ENCODE data around the gene ZKSCAN4.

Gene ZKSCAN4

DNA sequence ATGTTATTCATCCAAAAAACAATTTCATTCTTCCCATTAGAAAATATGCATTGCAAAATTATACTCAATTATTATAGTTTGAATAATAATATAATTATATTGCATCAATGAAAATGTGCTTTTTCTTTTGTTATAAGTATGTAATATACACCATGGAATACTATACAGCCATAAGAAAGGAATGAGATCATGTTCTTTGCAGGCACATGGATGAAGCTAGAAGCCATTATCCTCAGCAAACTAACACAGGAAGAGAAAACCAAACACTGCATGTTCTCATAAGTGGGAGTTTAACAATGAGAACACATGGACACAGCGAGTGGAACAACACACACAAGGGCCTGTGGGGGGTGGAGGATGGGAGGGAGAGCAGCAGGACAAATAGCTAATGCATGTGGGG is 5.0 kb upstream of the ZKSCAN4 start:
- DNase-seq, result no peak
- in situ Hi-C loops (cut with HindIII; ENCODE audit: low pct_ligation_motif_present, low pct_unique_long_range_greater_than_20kb, low sequenced_read_pairs), result no loop called here

DNA sequence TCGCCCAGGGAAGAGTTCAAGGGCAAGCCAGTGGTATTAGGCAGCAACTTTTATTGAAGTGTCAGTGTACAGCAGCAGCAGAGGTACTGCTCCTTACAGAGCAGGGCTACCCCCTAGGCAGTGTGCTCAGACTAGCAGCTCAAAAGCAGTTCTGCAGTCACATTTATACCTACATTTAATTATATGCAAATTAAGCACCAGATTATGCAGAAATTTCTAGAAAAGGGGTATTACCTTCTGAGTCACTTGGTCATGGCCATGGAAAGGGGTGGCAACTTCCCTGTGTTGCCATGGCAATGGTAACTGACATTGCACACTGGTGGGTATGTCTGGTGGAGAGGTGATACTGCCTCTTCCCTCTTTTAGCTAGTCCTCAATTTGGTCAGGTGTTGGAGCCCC is 2.1 kb upstream of the ZKSCAN4 start:
- in situ Hi-C loops (cut with HindIII; ENCODE audit: low pct_ligation_motif_present, low pct_unique_long_range_greater_than_20kb, low sequenced_read_pairs), result no loop called here
- no peak for DNase-seq

- in situ Hi-C loops (cut with HindIII; ENCODE audit: low pct_ligation_motif_present, low pct_unique_long_range_greater_than_20kb, low sequenced_read_pairs), result no loop called here
- peak; percentile 15 for DNase-seq
Observed at GRCh38 chr6:28251661-28252008, 434 bp downstream of the ZKSCAN4 start.

GRCh38 chr6:28250747-28251146 is 1.3 kb downstream of the ZKSCAN4 start:
- DNase-seq, result no peak
- in situ Hi-C loops (cut with HindIII; ENCODE audit: low pct_ligation_motif_present, low pct_unique_long_range_greater_than_20kb, low sequenced_read_pairs), result no loop called here

DNA sequence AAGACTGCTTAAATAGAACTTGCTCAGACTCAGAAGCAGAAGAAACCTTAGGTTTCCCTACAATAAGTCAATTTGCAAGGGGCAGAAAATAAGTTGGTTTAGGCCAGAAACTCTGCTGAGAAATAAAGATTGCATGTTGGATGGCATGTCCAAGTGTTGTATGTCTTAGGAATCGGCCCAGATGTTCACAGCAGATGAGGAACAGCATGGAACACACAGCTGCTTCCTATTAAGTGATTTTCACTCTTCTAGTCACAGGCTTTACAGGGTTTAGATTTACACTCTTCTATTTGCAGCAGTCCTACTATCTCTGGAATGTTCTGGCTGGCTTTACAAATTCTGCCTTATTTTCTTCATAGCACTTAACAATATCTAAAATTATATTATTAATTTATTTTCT is 3.2 kb downstream of the ZKSCAN4 start:
- DNase-seq, result no peak
- in situ Hi-C loops (cut with HindIII; ENCODE audit: low pct_ligation_motif_present, low pct_unique_long_range_greater_than_20kb, low sequenced_read_pairs), result no loop called here

- in situ Hi-C loops (cut with HindIII; ENCODE audit: low pct_ligation_motif_present, low pct_unique_long_range_greater_than_20kb, low sequenced_read_pairs), result no loop called here
- DNase-seq, result no peak
Observed at GRCh38 chr6:28245206-28245941, 6.7 kb downstream of the ZKSCAN4 start.

DNA sequence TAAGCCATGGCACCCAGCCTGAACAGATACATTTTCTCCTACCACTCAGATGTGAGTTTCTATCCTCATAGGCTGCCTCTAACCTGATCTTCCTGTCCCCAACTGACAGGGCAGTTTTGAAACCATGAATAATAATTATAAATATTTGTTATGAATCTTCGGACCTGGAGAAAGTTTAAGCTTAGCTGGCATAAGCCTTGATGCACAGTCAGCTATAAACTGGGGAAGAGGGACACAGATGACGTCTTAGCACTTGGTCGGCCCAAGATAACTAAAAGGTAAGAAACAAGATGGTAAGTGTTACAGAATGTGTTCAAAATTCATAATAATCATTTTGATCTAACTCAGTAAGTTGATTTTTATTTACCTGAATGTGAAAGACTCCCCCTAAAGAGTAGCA is 8.1 kb downstream of the ZKSCAN4 start:
- DNase-seq, result no peak
- in situ Hi-C loops (cut with HindIII; ENCODE audit: low pct_ligation_motif_present, low pct_unique_long_range_greater_than_20kb, low sequenced_read_pairs), result no loop called here

DNA sequence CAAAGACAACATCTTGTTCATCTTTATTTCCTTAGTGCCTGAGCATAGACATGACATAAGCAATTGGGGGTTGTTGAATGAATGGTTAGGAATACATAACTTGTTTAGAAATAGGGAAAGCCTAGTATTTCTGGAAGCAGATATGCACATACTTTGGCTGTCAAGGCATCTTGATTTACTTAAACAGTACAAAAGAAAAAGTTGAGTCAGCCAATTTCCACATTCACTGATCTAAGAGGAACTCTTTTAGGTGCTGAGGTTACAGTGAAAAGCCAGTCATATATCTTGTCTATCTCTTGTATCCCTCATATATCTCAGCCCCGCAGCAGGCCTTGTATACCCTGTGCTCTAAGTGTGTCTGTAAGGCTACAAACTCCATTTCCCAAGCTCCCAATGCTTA is 11.6 kb downstream of the ZKSCAN4 start:
- DNase-seq, result no peak
- in situ Hi-C loops (cut with HindIII; ENCODE audit: low pct_ligation_motif_present, low pct_unique_long_range_greater_than_20kb, low sequenced_read_pairs), result no loop called here

DNA sequence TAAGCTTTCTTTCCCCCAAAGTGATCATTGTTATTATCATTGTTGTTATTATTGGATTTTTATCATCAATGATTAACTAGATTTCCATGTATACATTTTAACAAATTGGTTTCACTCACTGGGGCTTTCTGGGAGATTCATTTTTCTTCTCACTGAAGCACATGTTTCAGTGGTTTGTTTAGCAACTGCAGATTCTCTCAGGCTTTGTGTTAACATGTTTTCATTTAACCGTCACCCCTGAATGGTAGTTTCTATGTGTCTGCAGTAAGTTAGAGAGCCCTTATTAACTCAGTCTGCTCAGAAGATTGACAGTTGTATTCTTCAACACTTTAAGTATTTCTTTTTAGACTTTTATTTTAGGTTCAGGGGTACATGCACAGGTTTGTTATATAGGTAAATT is 12.4 kb downstream of the ZKSCAN4 start:
- no peak for DNase-seq
- in situ Hi-C loops (cut with HindIII; ENCODE audit: low pct_ligation_motif_present, low pct_unique_long_range_greater_than_20kb, low sequenced_read_pairs), result no loop called here

GRCh38 chr6:28235912-28236452 is 16.1 kb downstream of the ZKSCAN4 start:
- in situ Hi-C loops (cut with HindIII; ENCODE audit: low pct_ligation_motif_present, low pct_unique_long_range_greater_than_20kb, low sequenced_read_pairs), result no loop called here

DNA sequence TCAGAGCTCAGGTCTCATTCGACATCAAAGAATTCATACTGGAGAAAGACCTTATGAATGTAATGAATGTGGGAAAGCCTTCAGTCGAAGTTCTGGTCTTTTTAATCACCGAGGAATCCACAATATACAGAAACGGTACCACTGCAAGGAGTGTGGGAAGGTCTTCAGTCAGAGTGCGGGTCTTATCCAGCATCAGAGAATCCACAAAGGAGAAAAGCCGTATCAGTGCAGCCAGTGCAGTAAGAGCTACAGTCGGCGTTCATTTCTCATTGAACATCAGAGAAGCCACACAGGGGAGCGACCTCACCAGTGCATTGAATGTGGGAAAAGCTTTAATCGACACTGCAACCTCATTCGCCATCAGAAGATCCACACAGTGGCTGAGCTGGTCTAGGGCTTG is 19.3 kb downstream of the ZKSCAN4 start:
- no peak for DNase-seq
- in situ Hi-C loops (cut with HindIII; ENCODE audit: low pct_ligation_motif_present, low pct_unique_long_range_greater_than_20kb, low sequenced_read_pairs), result no loop called here

More at GRCh38 chr6:28235912-28236452, 16.1 kb downstream of the ZKSCAN4 start:
- DNase-seq, result no peak

GRCh38 chr6:28226460-28226859 is 25.6 kb downstream of the ZKSCAN4 start:
- DNase-seq, result no peak
- in situ Hi-C loops (cut with HindIII; ENCODE audit: low pct_ligation_motif_present, low pct_unique_long_range_greater_than_20kb, low sequenced_read_pairs), result no loop called here

DNA sequence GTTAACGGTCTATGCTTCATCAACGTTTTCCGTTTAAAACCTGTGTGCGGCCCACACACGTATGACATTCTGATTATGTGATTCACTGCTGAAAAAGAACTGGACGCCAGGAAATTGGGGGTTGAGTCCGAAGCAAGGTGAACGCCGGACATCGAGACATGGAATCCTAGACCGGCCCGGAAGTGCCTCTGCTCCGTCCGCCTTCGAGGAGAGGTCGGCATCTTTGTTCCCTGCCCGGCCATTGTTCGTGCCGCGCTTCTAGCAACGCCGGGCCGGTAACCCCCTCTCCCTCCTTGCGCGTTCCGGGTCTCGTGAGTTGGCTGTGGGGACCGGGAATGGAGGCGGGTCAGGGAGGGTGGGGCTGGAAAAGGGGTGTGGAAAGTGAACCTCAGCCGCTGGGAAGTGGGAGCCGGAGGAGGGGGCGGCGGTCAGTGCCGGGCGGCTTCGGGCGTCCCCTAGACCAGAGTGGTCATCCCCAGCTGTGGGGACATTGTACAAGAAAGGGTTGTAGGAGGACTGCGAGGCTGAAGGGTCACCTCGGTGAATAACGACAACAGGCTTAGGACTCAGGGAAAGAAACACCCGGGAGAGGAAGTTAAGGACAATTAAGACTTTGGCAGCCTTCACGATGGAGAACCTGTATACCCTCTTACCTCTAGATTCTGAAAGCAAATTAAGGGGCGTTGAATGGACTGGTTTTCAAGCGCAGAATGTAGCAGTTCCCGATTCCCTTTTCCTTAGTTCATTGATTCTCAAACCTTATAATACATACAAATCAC is 26.8 kb downstream of the ZKSCAN4 start, which contains the start of gene ZSCAN9:
Gene ZSCAN9, plus strand, starts transcription at position 220 of the 779 bp plus-strand sequence. CDS start 1,810 bp downstream, outside the sequence.
- DNase-seq, result peak; percentile 84
- in situ Hi-C loops (cut with HindIII; ENCODE audit: low pct_ligation_motif_present, low pct_unique_long_range_greater_than_20kb, low sequenced_read_pairs), result no loop called here

GRCh38 chr6:28224131-28225055 is 27.7 kb downstream of the ZKSCAN4 start:
- in situ Hi-C loops (cut with HindIII; ENCODE audit: low pct_ligation_motif_present, low pct_unique_long_range_greater_than_20kb, low sequenced_read_pairs), result no loop called here
- no peak for DNase-seq

DNA sequence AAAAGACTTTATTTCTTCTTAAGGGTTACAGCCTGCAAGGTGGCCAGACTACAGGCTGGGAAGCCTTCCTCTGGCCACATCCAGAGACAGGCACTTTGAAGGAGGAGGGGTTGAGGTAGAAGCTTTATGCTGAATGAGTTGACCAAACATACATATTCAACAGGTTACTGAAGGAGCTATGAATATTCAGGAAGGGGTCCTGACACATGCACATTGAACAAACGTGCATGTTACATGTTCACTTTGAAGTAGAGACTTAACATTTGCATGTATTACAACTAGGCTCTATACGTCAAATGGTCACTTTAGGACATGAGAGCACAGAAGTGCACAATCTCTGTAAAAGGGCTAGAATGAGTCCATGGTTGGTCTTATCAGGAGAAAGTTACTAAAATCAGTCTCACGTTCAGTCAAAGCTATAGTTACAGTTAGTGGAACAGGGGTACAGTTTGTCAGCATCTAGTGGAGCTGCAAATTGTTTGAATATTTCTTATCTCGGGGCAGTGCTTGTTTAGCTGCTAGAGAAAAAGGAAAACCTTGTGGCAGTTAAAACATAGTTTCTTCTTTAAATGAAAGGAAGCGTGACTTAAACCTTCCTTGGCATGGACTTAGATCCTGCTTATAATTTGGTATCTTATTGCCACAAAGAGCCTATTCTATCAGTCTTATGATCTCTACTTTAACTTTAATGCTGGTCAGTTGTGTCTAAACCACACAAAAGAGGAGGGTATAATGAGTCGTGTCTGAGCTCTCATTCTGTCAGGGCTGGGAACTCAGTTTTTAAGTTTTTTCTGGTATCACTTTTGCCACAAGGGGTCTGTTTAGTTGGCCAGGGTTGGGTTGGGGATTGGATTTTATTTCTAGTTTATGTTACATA is 31.6 kb downstream of the ZKSCAN4 start:
- DNase-seq, result no peak
- in situ Hi-C loops (cut with HindIII; ENCODE audit: low pct_ligation_motif_present, low pct_unique_long_range_greater_than_20kb, low sequenced_read_pairs), result no loop called here

- in situ Hi-C loops (cut with HindIII; ENCODE audit: low pct_ligation_motif_present, low pct_unique_long_range_greater_than_20kb, low sequenced_read_pairs), result no loop called here
- peak; percentile 52 for DNase-seq
Observed at GRCh38 chr6:28218312-28219248, 33.5 kb downstream of the ZKSCAN4 start.

- in situ Hi-C loops (cut with HindIII; ENCODE audit: low pct_ligation_motif_present, low pct_unique_long_range_greater_than_20kb, low sequenced_read_pairs), result no loop called here
Observed at GRCh38 chr6:28217890-28218289, 34.2 kb downstream of the ZKSCAN4 start.

More at GRCh38 chr6:28217890-28218289, 34.2 kb downstream of the ZKSCAN4 start:
- DNase-seq, result no peak

All from ACHN (cell line).